ENCODE results near the gene KRT16.
"Not testable (repeated sequence)": the region's sequence is repeated elsewhere in the genome, so short reads cannot be mapped to it uniquely, and the experiment has no call there.

KRT16 gene

GRCh38 chr17:41625602-41626001 is 13.0 kb upstream of the KRT16 start:
- no peak for TF ChIP-seq CTCF (IDR thresholded peaks at IDR 0.05; ENCODE audit: low read depth, low read length)
- in situ Hi-C loops (cut with HindIII; ENCODE audit: low sequenced_read_pairs): no loop called here
- DNase-seq (ENCODE audit: low read depth, low spot score): peak; percentile 19
- no peak overlapping the region for H3K4me3 ChIP-seq (ENCODE audit: low read depth, low read length)

GRCh38 chr17:41624208-41625101 is 11.9 kb upstream of the KRT16 start, which contains the start of gene KRT17:
TSS of gene KRT17 (minus strand) at chr17:41624575. CDS start at chr17:41624509, 66 bp downstream.
- in situ Hi-C loops (cut with HindIII; ENCODE audit: low sequenced_read_pairs): no loop called here
- TF ChIP-seq CTCF (IDR thresholded peaks at IDR 0.05; ENCODE audit: low read depth, low read length): no peak
- DNase-seq (ENCODE audit: low read depth, low spot score): no peak
- no peak within 1 kb of the TSS for H3K4me3 ChIP-seq (ENCODE audit: low read depth, low read length)

- DNase-seq (ENCODE audit: low read depth, low spot score); H3K4me3 ChIP-seq (ENCODE audit: low read depth, low read length); in situ Hi-C loops (cut with HindIII; ENCODE audit: low sequenced_read_pairs): not testable (repeated sequence)
Measured at GRCh38 chr17:41623184-41623861, 10.8 kb upstream of the KRT16 start.

GRCh38 chr17:41622340-41623183 is 10.0 kb upstream of the KRT16 start:
- DNase-seq (ENCODE audit: low read depth, low spot score); H3K4me3 ChIP-seq (ENCODE audit: low read depth, low read length); in situ Hi-C loops (cut with HindIII; ENCODE audit: low sequenced_read_pairs): not testable (repeated sequence)

- TF ChIP-seq CTCF (IDR thresholded peaks at IDR 0.05; ENCODE audit: low read depth, low read length): no peak
- DNase-seq (ENCODE audit: low read depth, low spot score): no peak
- in situ Hi-C loops (cut with HindIII; ENCODE audit: low sequenced_read_pairs): no loop called here
- H3K4me3 ChIP-seq (ENCODE audit: low read depth, low read length): no peak overlapping the region
Measured at GRCh38 chr17:41621916-41622315, 9.3 kb upstream of the KRT16 start.

GRCh38 chr17:41621435-41621817 is 8.9 kb upstream of the KRT16 start:
- in situ Hi-C loops (cut with HindIII; ENCODE audit: low sequenced_read_pairs); DNase-seq (ENCODE audit: low read depth, low spot score); H3K4me3 ChIP-seq (ENCODE audit: low read depth, low read length): not testable (repeated sequence)

GRCh38 chr17:41620583-41621434 is 8.2 kb upstream of the KRT16 start:
- in situ Hi-C loops (cut with HindIII; ENCODE audit: low sequenced_read_pairs): no loop called here
- no peak for DNase-seq (ENCODE audit: low read depth, low spot score)
- TF ChIP-seq CTCF (IDR thresholded peaks at IDR 0.05; ENCODE audit: low read depth, low read length): no peak
- no peak overlapping the region for H3K4me3 ChIP-seq (ENCODE audit: low read depth, low read length)

- DNase-seq (ENCODE audit: low read depth, low spot score); in situ Hi-C loops (cut with HindIII; ENCODE audit: low sequenced_read_pairs); H3K4me3 ChIP-seq (ENCODE audit: low read depth, low read length): not testable (repeated sequence)
Measured at GRCh38 chr17:41619927-41620582, 7.5 kb upstream of the KRT16 start.
